Endothelial cell of umbilical vein (primary cell): ENCODE results near the gene RAB3C. TPM values are rescaled to one million over a fixed set of nuclear protein-coding genes. Genes with fewer than 3 reads are reported as not detected.
"Not testable (repeated sequence)": the region's sequence is repeated elsewhere in the genome, so short reads cannot be mapped to it uniquely, and the experiment has no call there.

Experiments used
- BruUV-seq: library from RNA; stranded (reverse); fragments of 400-500 nt; replicated peaks from 2 replicates; lab custom pipeline; 2021; lab: Mats Ljungman, UMichigan
- CTCF ChIA-PET: fragments of 300-600, 350-600 bp; sonication (Branson Sonifier 250); formaldehyde crosslinking; loops from one replicate; lab custom pipeline; 2021; ENCODE audit warnings: antibody characterized with exemption, inconsistent platforms; lab: Charles Lee
- POLR2A ChIA-PET: fragments of 300-600, 350-600 bp; sonication (Branson Sonifier 250); formaldehyde crosslinking; loops from one replicate; lab custom pipeline; 2021; ENCODE audit warnings: antibody characterized with exemption, inconsistent platforms; lab: Charles Lee
- DNase-seq: peaks from one replicate; pipeline ENCODE4 v3.0.0-alpha.2; 2011; ENCODE audit warnings: low read depth, low spot score
- FAIRE-seq: peaks from 2 replicates; lab custom pipeline; 2011; peaks lifted over from hg19 to GRCh38; lab: Jason Lieb, UNC
- H2AFZ ChIP-seq: 2 replicates; pipeline ENCODE4 v1.6.0; 2012; ENCODE audit warnings: low read depth, low read length, control low read depth, inconsistent platforms
- H3K27ac ChIP-seq: 2 replicates; pipeline ENCODE4 v1.5.1; 2011; ENCODE audit warnings: low read depth, mild to moderate bottlenecking, control low read depth, low read length, moderate library complexity; ENCODE audit not compliant: insufficient read depth
- H3K27me3 ChIP-seq, 2 experiments: 2 replicates each; pipeline versions ENCODE4 v1.6.0 to v1.6.1; 2011; ENCODE audit warnings: low read length in 2 of 2, mixed read lengths in 1 of 2; ENCODE audit not compliant: control insufficient read depth in 2 of 2, insufficient read depth in 2 of 2
- H3K36me3 ChIP-seq, 2 experiments: 2 replicates in 1 of 2; 3 replicates in 1 of 2; pipeline ENCODE4 v1.5.1; 2011; ENCODE audit warnings: low read length in 2 of 2, mild to moderate bottlenecking in 1 of 2, moderate library complexity in 1 of 2; ENCODE audit not compliant: control insufficient read depth in 2 of 2, insufficient read depth in 2 of 2; ENCODE audit errors: extremely low read depth in 1 of 2
- H3K4me1 ChIP-seq: 3 replicates; pipeline ENCODE4 v1.5.1; 2011; ENCODE audit warnings: mild to moderate bottlenecking, low read length; ENCODE audit not compliant: control insufficient read depth, insufficient read depth; ENCODE audit errors: extremely low read depth
- H3K4me2 ChIP-seq: 2 replicates; pipeline ENCODE4 v1.6.1; 2011; ENCODE audit warnings: low read length, control low read depth, mixed read lengths; ENCODE audit not compliant: insufficient read depth
- H3K4me3 ChIP-seq, 3 experiments: fragments of 200-600 bp in 1 of 3; sonication (generic), shearing (Covaris generic) in 1 of 3; replicated peaks in 1 of 3; 2 replicates each; pipeline ENCODE4 v1.5.1; 2011 to 2016; ENCODE audit warnings: control low read depth in 3 of 3, low read length in 3 of 3, mild to moderate bottlenecking in 2 of 3, inconsistent platforms in 1 of 3, low read depth in 1 of 3, moderate library complexity in 1 of 3; ENCODE audit not compliant: insufficient read depth in 1 of 3
- H3K79me2 ChIP-seq: 2 replicates; pipeline ENCODE4 v1.6.0; 2012; ENCODE audit warnings: low read length, inconsistent platforms; ENCODE audit not compliant: control insufficient read depth, insufficient read depth
- H3K9ac ChIP-seq: replicated peaks from 2 replicates; pipeline ENCODE3; 2011; ENCODE audit warnings: low read length, control low read depth; ENCODE audit not compliant: insufficient read depth; ENCODE audit errors: extremely low read depth
- H3K9me1 ChIP-seq: replicated peaks from 3 replicates; pipeline ENCODE4 v1.6.0; 2011; ENCODE audit warnings: mild to moderate bottlenecking, low read length; ENCODE audit not compliant: control insufficient read depth, insufficient read depth; ENCODE audit errors: extremely low read depth
- H3K9me3 ChIP-seq: replicated peaks from 2 replicates; pipeline ENCODE4 v1.5.1; 2012; ENCODE audit warnings: low read length, inconsistent platforms; ENCODE audit not compliant: control insufficient read depth, insufficient read depth
- H4K20me1 ChIP-seq: replicated peaks from 2 replicates; pipeline ENCODE3; 2011; ENCODE audit warnings: mild to moderate bottlenecking, low read length; ENCODE audit not compliant: control insufficient read depth, insufficient read depth; ENCODE audit errors: extremely low read depth
- EZH2 ChIP-seq: IDR thresholded peaks from 2 replicates; pipeline ENCODE4 v1.6.1; 2012; ENCODE audit warnings: borderline replicate concordance, low read depth, mild to moderate bottlenecking, moderate library complexity, low read length, inconsistent platforms; ENCODE audit not compliant: severe bottlenecking
- FOS ChIP-seq: IDR thresholded peaks from 2 replicates; pipeline ENCODE4 v1.6.1; 2011; ENCODE audit warnings: mild to moderate bottlenecking, low read length, moderate library complexity, borderline replicate concordance; ENCODE audit not compliant: insufficient read depth
- GATA2 ChIP-seq: IDR thresholded peaks from 2 replicates; pipeline ENCODE4 v1.7.0; 2011; ENCODE audit warnings: low read depth, mild to moderate bottlenecking, moderate library complexity, mixed read lengths, low read length; ENCODE audit not compliant: insufficient read length, insufficient read depth
- JUN ChIP-seq: IDR thresholded peaks from 2 replicates; pipeline ENCODE4 v1.6.1; 2011; ENCODE audit warnings: borderline replicate concordance, low read depth; ENCODE audit not compliant: insufficient read length, insufficient read depth
- MYC ChIP-seq: IDR thresholded peaks from one replicate; pipeline ENCODE4 v1.6.1; 2011; ENCODE audit warnings: mild to moderate bottlenecking, low read depth, low read length
- POLR2A ChIP-seq: IDR thresholded peaks from 2 replicates; pipeline ENCODE4 v1.6.1; 2012; ENCODE audit warnings: low read depth, mild to moderate bottlenecking, control low read depth, low read length
- POLR2AphosphoS5 ChIP-seq: IDR thresholded peaks from 2 replicates; pipeline ENCODE4 v1.6.1; 2012; ENCODE audit warnings: low read depth, mild to moderate bottlenecking, control low read depth, low read length, moderate library complexity; ENCODE audit not compliant: insufficient read depth
- dilution Hi-C: fragments of 300-500 bp; cut with MboI; formaldehyde crosslinking; loops from one replicate; pipeline ENCODE4 v1.15.0; 2019; ENCODE audit warnings: low sequenced_read_pairs; ENCODE audit not compliant: extremely low pct_ligation_motif_present
- intact Hi-C: fragments of 100-400 bp; cut with micrococcal nuclease; formaldehyde crosslinking; loops from one replicate; pipeline ENCODE4 v1.10.0; 2022
- polyA plus RNA-seq, 4 experiments: library from polyadenylated mRNA; depleted of rRNA in 3 of 4; stranded (reverse) in 3 of 4; unstranded in 1 of 4; fragments of >200 nt; gene quantifications; 2 replicates each; pipeline versions ENCODE4 v1.2.1 to v1.2.3, GENCODE V29; 2011 to 2012; ENCODE audit warnings: missing spikeins in 1 of 4
- total RNA-seq: library from RNA; stranded (reverse); gene quantifications from 2 replicates; pipeline ENCODE4 v1.2.3, GENCODE V29; 2021
- TF ChIP-seq, protein P1 (sequence below), 2 donors: IDR thresholded peaks; 1 replicate in 1 of 2; 2 replicates in 1 of 2; pipeline ENCODE4 v1.5.1; 2011; ENCODE audit warnings: low read length in 2 of 2, mild to moderate bottlenecking in 2 of 2, moderate library complexity in 2 of 2, control low read depth in 1 of 2, inconsistent platforms in 1 of 2, low read depth in 1 of 2; ENCODE audit not compliant: insufficient read depth in 1 of 2; ENCODE audit errors: extremely low read depth in 1 of 2
- TF ChIP-seq, protein P2 (sequence below): IDR thresholded peaks from 2 replicates; pipeline ENCODE4 v1.6.1; 2011; ENCODE audit not compliant: insufficient read depth, insufficient read length

RAB3C gene
- total and polyA plus RNA-seq, 2 donors (not counting 3 experiments of a cell fraction or from before 2014, with no cell fraction given), result 0.04 to 0.66 TPM

DNA sequence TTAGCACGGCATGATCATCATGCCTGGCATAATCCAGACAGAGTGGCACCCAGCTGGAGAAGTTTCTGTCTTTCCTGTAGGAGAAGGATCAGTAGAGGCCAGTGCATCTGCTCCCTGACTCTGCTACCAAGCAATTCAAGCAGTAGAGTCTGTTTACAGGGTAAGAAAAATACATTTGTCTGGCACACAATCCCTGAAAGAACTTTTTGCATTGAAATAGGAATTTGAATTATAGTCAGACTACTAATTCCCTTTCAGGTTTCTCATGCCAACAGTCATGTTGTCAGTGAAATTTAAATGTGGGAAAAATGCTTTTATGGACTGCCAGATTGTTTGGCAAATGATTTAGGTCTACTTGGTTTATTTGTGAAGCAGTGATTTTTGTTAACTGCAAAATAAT, 125.6 kb downstream of the RAB3C start:
- no peaks in the 10 kb centered on the region for H3K9me1 ChIP-seq
- DNase-seq (no peak), FAIRE-seq (no peak)
- ChIA-PET POLR2A (no interaction called here), CTCF (no interaction called here)
- H3K4me2 ChIP-seq, result no peak overlapping the region
- H3K4me3 ChIP-seq, result no peak overlapping the region
- H3K4me1 ChIP-seq, result no peaks in the 10 kb centered on the region
- H3K79me2 ChIP-seq, result no peaks in the 10 kb centered on the region
- H3K36me3 ChIP-seq, result no peaks in the 10 kb centered on the region
- no peaks in the 10 kb centered on the region for H4K20me1 ChIP-seq
- dilution Hi-C loops, result no loop called here
- H3K27me3 ChIP-seq, result no peaks in the 10 kb centered on the region
- no peak overlapping the region for H3K27ac ChIP-seq
- intact Hi-C loops, result no loop called here
- BruUV-seq, result no TSS peak
- no peaks in the 10 kb centered on the region for H3K9me3 ChIP-seq
- H3K9ac ChIP-seq, result no peak overlapping the region
- TF ChIP-seq EZH2, result no peak
- no peak for TF ChIP-seq POLR2AphosphoS5
- no peak for TF ChIP-seq FOS
- TF ChIP-seq, protein P1, sequence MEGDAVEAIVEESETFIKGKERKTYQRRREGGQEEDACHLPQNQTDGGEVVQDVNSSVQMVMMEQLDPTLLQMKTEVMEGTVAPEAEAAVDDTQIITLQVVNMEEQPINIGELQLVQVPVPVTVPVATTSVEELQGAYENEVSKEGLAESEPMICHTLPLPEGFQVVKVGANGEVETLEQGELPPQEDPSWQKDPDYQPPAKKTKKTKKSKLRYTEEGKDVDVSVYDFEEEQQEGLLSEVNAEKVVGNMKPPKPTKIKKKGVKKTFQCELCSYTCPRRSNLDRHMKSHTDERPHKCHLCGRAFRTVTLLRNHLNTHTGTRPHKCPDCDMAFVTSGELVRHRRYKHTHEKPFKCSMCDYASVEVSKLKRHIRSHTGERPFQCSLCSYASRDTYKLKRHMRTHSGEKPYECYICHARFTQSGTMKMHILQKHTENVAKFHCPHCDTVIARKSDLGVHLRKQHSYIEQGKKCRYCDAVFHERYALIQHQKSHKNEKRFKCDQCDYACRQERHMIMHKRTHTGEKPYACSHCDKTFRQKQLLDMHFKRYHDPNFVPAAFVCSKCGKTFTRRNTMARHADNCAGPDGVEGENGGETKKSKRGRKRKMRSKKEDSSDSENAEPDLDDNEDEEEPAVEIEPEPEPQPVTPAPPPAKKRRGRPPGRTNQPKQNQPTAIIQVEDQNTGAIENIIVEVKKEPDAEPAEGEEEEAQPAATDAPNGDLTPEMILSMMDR (IDR thresholded peaks at IDR 0.05; ENCODE audit: extremely low read depth in 1 of 2, insufficient read depth in 1 of 2, low read depth in 1 of 2, low read length in 2 of 2), result no peak
- TF ChIP-seq GATA2, result no peak
- no peak for TF ChIP-seq JUN
- TF ChIP-seq, protein P2, sequence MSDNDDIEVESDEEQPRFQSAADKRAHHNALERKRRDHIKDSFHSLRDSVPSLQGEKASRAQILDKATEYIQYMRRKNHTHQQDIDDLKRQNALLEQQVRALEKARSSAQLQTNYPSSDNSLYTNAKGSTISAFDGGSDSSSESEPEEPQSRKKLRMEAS, result no peak
- no peak for TF ChIP-seq MYC
- TF ChIP-seq POLR2A, result no peak
- no peak overlapping the region for H2AFZ ChIP-seq

DNA sequence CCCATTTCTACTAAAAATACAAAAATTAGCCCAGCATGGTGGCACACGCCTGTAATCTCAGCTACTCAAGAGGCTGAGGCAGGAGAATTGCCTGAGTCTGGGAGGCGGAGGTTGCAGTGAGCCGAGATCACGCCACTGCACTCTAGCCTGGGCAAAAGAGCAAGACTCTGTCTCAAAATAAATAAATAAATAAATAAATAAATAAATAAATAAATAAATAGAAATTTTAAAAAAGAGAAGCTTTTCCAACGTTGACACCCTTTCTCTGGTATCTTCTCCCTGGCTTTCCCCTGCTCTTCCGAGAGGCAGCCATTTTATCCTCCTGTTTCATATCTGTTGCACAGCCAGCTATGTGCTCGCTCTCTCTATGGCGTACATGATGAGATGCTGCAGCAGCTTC, 127.5 kb downstream of the RAB3C start:
- H3K9me3 ChIP-seq, H3K36me3 ChIP-seq, H3K9ac ChIP-seq, H3K4me2 ChIP-seq, H2AFZ ChIP-seq, H4K20me1 ChIP-seq, BruUV-seq, FAIRE-seq, H3K9me1 ChIP-seq, H3K4me3 ChIP-seq, POLR2A ChIA-PET, dilution Hi-C loops, intact Hi-C loops, DNase-seq, H3K27ac ChIP-seq, H3K27me3 ChIP-seq, H3K79me2 ChIP-seq, H3K4me1 ChIP-seq: not testable (repeated sequence)
- CTCF ChIA-PET, result interaction anchor here (0.7 kb wide), 1 partner anchor 32 kb away, joined by 3 read pairs; no protein-coding TSS in a partner anchor
